WERI-Rb-1 (cell line): Measurements from ENCODE around the gene PHC2.

Experiments
- DNase-seq: peaks from one replicate; pipeline ENCODE4 v3.0.0-alpha.2; 2020
- H3K27ac ChIP-seq: fragments of 250-450 bp; sonication (Bioruptor Pico); 2 replicates; pipeline ENCODE4 v1.5.1; 2020; ENCODE audit warnings: mild to moderate bottlenecking, moderate library complexity
- H3K27me3 ChIP-seq: fragments of 250-450 bp; sonication (Bioruptor Pico); 2 replicates; pipeline ENCODE4 v1.5.1; 2021; ENCODE audit warnings: mild to moderate bottlenecking, low read depth, moderate library complexity; ENCODE audit not compliant: insufficient read depth, severe bottlenecking
- H3K36me3 ChIP-seq: fragments of 250-450 bp; sonication (Bioruptor Pico); 2 replicates; pipeline ENCODE4 v1.5.1; 2020; ENCODE audit warnings: mild to moderate bottlenecking, moderate library complexity
- H3K4me3 ChIP-seq: 2 replicates; pipeline ENCODE4 v1.5.1; 2011; ENCODE audit warnings: low read depth, mild to moderate bottlenecking, control low read depth, low read length
- H3K9me3 ChIP-seq: fragments of 250-450 bp; sonication (Bioruptor Pico); 2 replicates; pipeline ENCODE4 v1.5.1; 2021; ENCODE audit warnings: mild to moderate bottlenecking, moderate library complexity; ENCODE audit not compliant: severe bottlenecking
- CTCF ChIP-seq: IDR thresholded peaks from 2 replicates; pipeline ENCODE4 v1.5.1; 2011; ENCODE audit warnings: low read depth, mild to moderate bottlenecking, control low read depth, inconsistent platforms, low read length

Gene PHC2

DNA sequence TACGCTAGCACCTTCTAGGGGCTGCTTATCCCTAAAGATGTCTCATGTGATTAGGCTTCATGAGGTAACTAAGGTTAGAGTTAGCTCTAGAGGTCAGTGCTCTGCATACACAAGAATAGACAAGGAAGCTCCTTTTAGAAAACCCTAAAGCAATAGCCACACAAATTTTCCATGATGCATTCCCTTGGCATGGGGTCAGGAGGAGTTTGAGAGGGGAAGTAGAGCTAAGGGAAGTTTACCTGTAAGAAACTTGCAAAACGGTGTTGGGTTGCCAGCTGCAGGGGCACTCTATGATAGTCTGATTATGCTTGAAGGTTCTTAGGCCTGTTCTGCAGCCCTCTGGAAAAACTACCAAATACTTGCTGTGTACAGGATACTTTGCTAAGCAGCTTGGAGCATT lies 71.0 kb downstream of the PHC2 start:
- Histone ChIP-seq H3K4me3 (no peak overlapping the region), H3K27me3 (no peaks in the 10 kb centered on the region), H3K36me3 (no peaks in the 10 kb centered on the region), H3K27ac (no peak overlapping the region), H3K9me3 (no peaks in the 10 kb centered on the region)
- DNase-seq, result no peak
- TF ChIP-seq CTCF, result no peak

DNA sequence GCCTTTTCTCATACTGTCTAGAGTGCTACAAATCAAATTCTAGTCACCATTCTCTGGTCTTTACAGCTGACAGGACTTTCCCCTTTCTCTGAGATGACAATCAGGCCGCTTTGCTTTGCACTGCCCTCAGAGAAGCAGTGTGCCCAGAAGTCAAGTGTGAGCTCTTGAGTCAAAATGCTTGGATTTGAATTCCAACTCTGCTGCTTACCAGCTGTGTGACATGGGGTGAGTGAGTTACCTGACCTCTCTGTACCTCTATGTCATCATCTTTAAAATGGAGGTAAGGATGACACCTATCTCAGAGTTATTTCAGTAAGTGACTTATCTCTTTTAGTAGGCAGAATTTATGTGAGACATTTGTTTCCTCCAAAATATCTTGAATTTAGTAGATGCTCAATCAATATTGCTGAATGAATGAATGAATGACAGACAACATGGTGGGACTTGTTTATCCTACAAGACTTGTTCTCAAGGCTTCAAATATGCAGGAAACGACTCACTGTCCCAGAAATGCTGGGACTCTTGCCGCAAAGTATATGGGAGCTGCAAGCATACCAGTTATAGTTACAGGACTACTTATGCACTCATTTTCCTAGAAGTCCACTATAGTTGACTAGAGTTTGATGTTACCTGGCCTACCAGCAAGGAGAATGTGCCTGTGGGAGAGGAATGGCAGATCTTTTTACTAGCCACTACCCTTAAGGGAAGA lies 71.9 kb downstream of the PHC2 start:
- no peak for TF ChIP-seq CTCF
- Histone ChIP-seq H3K9me3 (no peaks in the 10 kb centered on the region), H3K36me3 (peaks cover 7% of the 10 kb centered on the region), H3K27ac (peak overlapping the region; percentile 94), H3K4me3 (0 out of 2 replicates have a peak overlapping the region, but pooled peaks have one; percentile 1), H3K27me3 (no peaks in the 10 kb centered on the region)
- DNase-seq, result no peak

DNA sequence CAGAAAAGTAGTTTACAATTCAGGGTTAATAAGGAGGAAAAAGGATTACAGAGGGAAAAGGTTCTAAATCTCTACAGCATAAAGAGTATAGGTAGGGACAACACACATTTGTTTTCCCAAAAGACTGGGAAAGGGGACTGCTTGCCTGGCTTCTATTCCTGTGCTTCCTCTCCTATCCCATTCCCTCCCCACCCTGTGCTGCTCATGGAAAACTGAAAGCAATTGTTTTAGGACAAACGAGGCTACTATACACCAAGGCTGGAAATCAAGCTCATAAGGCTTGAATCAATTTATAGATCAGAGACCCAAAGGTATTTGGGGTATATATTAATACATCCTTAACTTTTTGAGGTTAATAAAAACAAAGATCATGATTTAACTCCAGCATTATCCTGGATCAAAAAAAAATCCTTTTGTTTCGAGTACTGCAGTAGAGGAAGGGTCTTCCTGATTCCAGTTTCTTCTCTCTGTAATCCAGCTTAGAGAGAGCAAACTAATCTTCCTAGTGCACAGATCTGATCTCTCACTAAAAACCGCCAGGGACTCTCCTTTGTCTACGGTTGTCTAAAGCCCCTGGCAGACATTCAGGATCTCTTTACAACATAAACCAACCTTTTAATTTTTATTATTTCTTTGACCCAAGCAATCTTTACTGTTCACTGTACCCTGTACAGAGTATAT lies 72.6 kb downstream of the PHC2 start:
- Histone ChIP-seq H3K27me3 (no peaks in the 10 kb centered on the region), H3K36me3 (peaks cover 8% of the 10 kb centered on the region), H3K27ac (peak overlapping the region; percentile 94), H3K9me3 (no peaks in the 10 kb centered on the region), H3K4me3 (peak overlapping the region; percentile 11; the same call in 1 of the 2 replicates)
- peak; percentile 43 for DNase-seq
- TF ChIP-seq CTCF, result no peak

- Histone ChIP-seq H3K9me3 (no peaks in the 10 kb centered on the region), H3K36me3 (peaks cover 14% of the 10 kb centered on the region), H3K4me3 (no peak overlapping the region), H3K27ac (peak overlapping the region; percentile 94), H3K27me3 (no peaks in the 10 kb centered on the region)
- no peak for TF ChIP-seq CTCF
- no peak for DNase-seq
These were observed 73.8 kb downstream of the PHC2 start for GRCh38 chr1:33357099-33357498.

DNA sequence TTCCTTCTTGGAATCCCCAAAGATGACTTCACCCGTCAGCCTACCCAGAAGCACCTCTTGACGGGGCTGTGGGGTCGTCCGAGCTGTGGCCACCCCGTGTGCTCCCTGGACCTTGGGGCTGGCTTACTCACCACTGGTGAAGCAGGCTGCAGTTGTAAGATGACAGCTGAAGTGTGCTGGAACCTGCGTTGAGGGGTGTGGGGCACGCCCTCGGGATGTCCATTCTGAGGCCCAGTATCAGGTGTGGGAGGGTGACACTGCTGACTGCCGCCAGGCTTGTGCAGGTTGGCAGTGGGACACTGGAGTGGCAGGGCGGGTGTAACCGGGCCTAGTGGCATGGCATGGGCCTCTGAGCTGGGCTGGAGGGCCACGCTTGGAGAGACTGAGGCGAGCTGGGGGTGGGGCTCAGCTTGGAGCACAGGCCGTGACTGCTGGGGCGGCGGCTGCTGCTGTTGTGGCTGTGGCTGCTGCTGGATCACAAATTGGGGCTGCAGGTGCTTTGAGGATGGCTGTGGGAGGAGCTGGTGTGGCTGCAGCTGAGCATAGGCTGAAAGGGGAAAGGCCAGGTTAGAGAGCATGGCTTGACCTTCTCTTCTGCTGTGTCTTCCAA lies 76.1 kb downstream of the PHC2 start:
- Histone ChIP-seq H3K27me3 (no peaks in the 10 kb centered on the region), H3K9me3 (peaks cover 2% of the 10 kb centered on the region), H3K4me3 (no peak overlapping the region), H3K27ac (no peak overlapping the region), H3K36me3 (peaks cover 17% of the 10 kb centered on the region)
- no peak for DNase-seq
- TF ChIP-seq CTCF, result no peak
